ENCODE results near the gene ARRDC5. TPM values are rescaled to one million over a fixed set of nuclear protein-coding genes. Genes with fewer than 3 reads are reported as not detected.

ARRDC5 gene
- total RNA-seq, 5 donors from 2014 or later (not counting 1 experiment from before 2014, with no cell fraction given): 8.1 to 21.7 (median 15.8) TPM

GRCh38 chr19:4844348-4845179 lies 58.1 kb downstream of the ARRDC5 start:
- Histone ChIP-seq H3K27ac (ENCODE audit: low read length) (no peak overlapping the region), H3K27me3 (replicated peaks in 1 of 2; ENCODE audit: control insufficient read depth in 2 of 2, extremely low read depth in 1 of 2, insufficient read depth in 2 of 2, low read length in 1 of 2) (no peaks in the 10 kb centered on the region), H3K36me3 (ENCODE audit: control insufficient read depth in 2 of 2, extremely low read depth in 1 of 2, insufficient read depth in 1 of 2, low read length in 1 of 2) (peaks cover 13 to 15% of the 10 kb centered on the region in 2 donors), H3K4me1 (ENCODE audit: control insufficient read depth in 1 of 2, extremely low read depth in 1 of 2, insufficient read depth in 2 of 2, low read length in 2 of 2) (peaks cover 0 to 12% of the 10 kb centered on the region in 2 experiments), H3K4me3 (ENCODE audit: control insufficient read depth in 1 of 2, extremely low read depth in 1 of 2, low read length in 1 of 2) (no peak overlapping the region), H3K9me3 (no peaks in the 10 kb centered on the region)
- ChIA-PET POLR2A (no interaction called here), CTCF (interaction anchor here in 1 of 2 donors (0.9 kb wide), 1 partner anchor 11 kb away, joined by 3 read pairs; no protein-coding TSS in a partner anchor)
- H3K9me3 Mint-ChIP-seq: no peaks in the 10 kb centered on the region
- peaks cover 10% of the 10 kb centered on the region for H3K36me3 Mint-ChIP-seq
- 93% methylated on average over 4 of the region's 10 CpGs for WGBS (ENCODE audit: insufficient coverage)
- DNase-seq (no peak), ATAC-seq (replicated peaks in 1 of 4) (no peak)
- H3K4me3 Mint-ChIP-seq: no peak overlapping the region
- H3K27ac Mint-ChIP-seq: no peak overlapping the region
- H3K4me1 Mint-ChIP-seq: peaks cover 0 to 13% (median 7%) of the 10 kb centered on the region in 3 donors
- no peaks in the 10 kb centered on the region for H3K27me3 Mint-ChIP-seq

- no peak for ATAC-seq (replicated peaks in 1 of 4)
- peaks cover 0 to 12% of the 10 kb centered on the region in 2 experiments for H3K4me1 ChIP-seq (ENCODE audit: control insufficient read depth in 1 of 2, extremely low read depth in 1 of 2, insufficient read depth in 2 of 2, low read length in 2 of 2)
- H3K27ac ChIP-seq (ENCODE audit: low read length): no peak overlapping the region
- 97% methylated on average over 4 of the region's 6 CpGs for WGBS (ENCODE audit: insufficient coverage)
- H3K4me3 ChIP-seq (ENCODE audit: control insufficient read depth in 1 of 2, extremely low read depth in 1 of 2, low read length in 1 of 2): no peak overlapping the region
- ChIA-PET POLR2A (no interaction called here), CTCF (no interaction called here)
- no peaks in the 10 kb centered on the region for H3K27me3 ChIP-seq (replicated peaks in 1 of 2; ENCODE audit: control insufficient read depth in 2 of 2, extremely low read depth in 1 of 2, insufficient read depth in 2 of 2, low read length in 1 of 2)
- Mint-ChIP-seq H3K4me1 (peaks cover 0 to 13% (median 7%) of the 10 kb centered on the region in 3 donors), H3K36me3 (peaks cover 15% of the 10 kb centered on the region), H3K9me3 (no peaks in the 10 kb centered on the region), H3K27ac (no peak overlapping the region), H3K4me3 (no peak overlapping the region), H3K27me3 (no peaks in the 10 kb centered on the region)
- no peaks in the 10 kb centered on the region for H3K9me3 ChIP-seq
- DNase-seq: no peak
- peaks cover 13 to 15% of the 10 kb centered on the region in 2 donors for H3K36me3 ChIP-seq (ENCODE audit: control insufficient read depth in 2 of 2, extremely low read depth in 1 of 2, insufficient read depth in 1 of 2, low read length in 1 of 2)
Measured at GRCh38 chr19:4843647-4843965, 59.1 kb downstream of the ARRDC5 start.

Other genes with a start within 250 kb of the ARRDC5 start
- 10 to 100 TPM; 27.5 to 46.4 (median 38.3) TPM for gene MYDGF, start 232.6 kb downstream of the ARRDC5 start, total RNA-seq
- 100 to 1,000 TPM in 2 of 5 donors, 10 to 100 TPM in 3; 71.8 to 103 (median 95.3) TPM for gene DPP9, start 179.1 kb downstream of the ARRDC5 start, total RNA-seq
- 10 to 100 TPM in 4 of 5 donors, 1 to 10 TPM in 1; 9.7 to 17.7 (median 16.1) TPM for gene FEM1A, start 111.2 kb downstream of the ARRDC5 start, total RNA-seq
- 10 to 100 TPM; 12.8 to 20.3 (median 16.8) TPM for gene TICAM1, start 71.2 kb downstream of the ARRDC5 start, total RNA-seq
- gene PLIN3, start 35.2 kb downstream of the ARRDC5 start, total RNA-seq: 10 to 100 TPM; 15.3 to 24.1 (median 21.8) TPM
- gene UHRF1, start 6.6 kb upstream of the ARRDC5 start, total RNA-seq: 1 to 10 TPM in 4 of 5 donors, under 1 TPM in 1; 0.89 to 3.1 (median 2.0) TPM
- 10 to 100 TPM; 44.6 to 59.2 (median 47.8) TPM for gene KDM4B, start 66.2 kb upstream of the ARRDC5 start, total RNA-seq